Pancreas (tissue), 10 donors: Measurements from ENCODE around the gene DNASE1L1. TPM values are rescaled to one million over a fixed set of nuclear protein-coding genes. Genes with fewer than 3 reads are reported as not detected.
A peak's percentile ranks its signal among the peaks of the same experiment; 100 is the strongest.

Source experiments
- ATAC-seq, 4 donors: fragments of 200-7000 bp; cut with Tn5 transposase; one replicate each; pipeline versions ENCODE4 v1.8.0 to v1.9.1; 2020; ENCODE audit warnings: mild to moderate bottlenecking in 4 of 4, moderate library complexity in 4 of 4
- DNase-seq, 6 donors: peaks; one replicate each; pipeline ENCODE4 v3.0.0-alpha.2; 2020
- FAIRE-seq: peaks from 2 replicates; lab custom pipeline; 2012; peaks lifted over from hg19 to GRCh38; lab: Jason Lieb, UNC
- H3K27ac ChIP-seq, 4 donors: fragments of 200-600 bp; sonication (generic); 1 replicate in 3 of 4; 2 replicates in 1 of 4; pipeline versions ENCODE4 v1.5.0 to v1.8.0; 2020
- H3K27me3 ChIP-seq, 4 donors: fragments of 200-600 bp; one replicate each; pipeline ENCODE4 v1.8.0; 2021
- H3K36me3 ChIP-seq, 3 donors: fragments of 200-600 bp; sonication (generic) in 1 of 3; one replicate each; pipeline versions ENCODE4 v1.5.0 to v1.8.0; 2020 to 2021
- H3K4me1 ChIP-seq, 3 donors: fragments of 200-600 bp; one replicate each; pipeline ENCODE4 v1.8.0; 2021
- H3K4me3 ChIP-seq, 4 donors: fragments of 200-600 bp; sonication (generic) in 2 of 4; one replicate each; pipeline versions ENCODE4 v1.5.0 to v1.8.0; 2020 to 2021
- H3K9me3 ChIP-seq, 4 donors: fragments of 200-600 bp; one replicate each; pipeline ENCODE4 v1.8.0; 2021
- CTCF ChIP-seq, 4 donors: fragments of 200-600 bp; sonication (generic) in 3 of 4; IDR thresholded peaks; one replicate each; pipeline versions ENCODE4 v1.5.0 to v1.8.0; 2021; ENCODE audit warnings: antibody characterized with exemption in 4 of 4
- WGBS, 2 donors: extraction: QIAGEN DNeasy Blood & Tissue Kit; methylation state at CpG; one replicate each; pipeline ENCODE4 v1.1.7; 2013; 5-methylcytosine and 5-hydroxymethylcytosine counted together
- intact Hi-C, 3 donors: fragments of 100-400 bp; cut with DNase I; formaldehyde crosslinking; loops; one replicate each; pipeline versions ENCODE4 v1.11.1 to v1.14.2; 2022
- polyA plus RNA-seq, 2 donors: library from polyadenylated mRNA; stranded (reverse); fragments of 200-250 nt; gene quantifications; one replicate each; pipeline ENCODE4 v1.2.3, GENCODE V29; 2013
- total RNA-seq, 6 donors: library from RNA; stranded (reverse); fragmentation: NEBNext Ultra II Directional in 4 of 6; extraction: Animal tissue kit (Norgen Biotek cat#: 25700) in 4 of 6; gene quantifications; one replicate each; pipeline versions ENCODE4 v1.2.1 to v1.2.4, GENCODE V29; 2021 to 2023
- donor health status: healthy with polysubstance abuse.
- donor health status: DM: no; HTN: no; CAD: no; lungs with moderate emphysema.
- donor health status: DM: no; HTN: no; CAD: no.
- donor health status: control.
- donor health status: control.
- donor health status: Bipolar disorder and iron deficiency.
- donor health status: DM: yes; HTN: yes; CAD: no.
- donor health status: DM: no; HTN: no; CAD: no.
- donor health status: DM: no; HTN: no; CAD: no.
- donor health status: DM: yes; HTN: yes; CAD: no.

The DNASE1L1 gene
- total and polyA plus RNA-seq, 8 donors, result 5.1 to 16.5 (median 9.4) TPM

DNA sequence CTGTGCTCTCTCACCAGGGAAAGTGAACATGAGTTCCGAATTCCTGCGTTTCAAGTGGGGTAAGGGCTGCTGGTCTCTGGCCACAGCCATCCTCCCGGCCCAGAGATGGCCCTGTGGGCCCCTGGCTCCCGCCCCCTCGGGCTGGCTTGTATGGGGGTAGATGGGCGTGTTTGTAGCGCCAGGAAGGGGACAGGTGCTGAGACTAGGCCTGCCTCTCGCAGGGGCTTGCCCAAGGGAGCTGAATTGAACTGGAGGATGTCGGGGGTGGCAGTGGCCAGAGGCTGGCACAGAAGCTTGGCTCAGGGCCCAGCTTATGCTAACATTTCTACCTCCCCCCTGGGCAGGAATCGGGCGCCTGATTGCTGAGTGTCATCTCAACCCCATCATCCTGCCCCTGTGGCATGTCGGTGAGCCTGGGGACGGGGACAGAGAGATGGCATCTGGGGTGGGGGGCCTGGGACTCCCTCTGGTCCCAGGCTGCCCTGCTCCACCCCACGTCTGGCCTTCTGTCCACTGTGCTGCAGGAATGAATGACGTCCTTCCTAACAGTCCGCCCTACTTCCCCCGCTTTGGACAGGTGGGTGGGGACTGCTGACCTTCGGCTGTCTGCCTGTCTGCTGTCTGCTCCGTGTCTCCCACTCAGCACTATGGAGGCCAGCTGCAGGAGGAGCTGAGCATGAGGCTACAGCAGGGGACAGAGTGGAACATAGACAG, 10.8 kb upstream of the DNASE1L1 start:
- intact Hi-C loops, result no loop called here

GRCh38 chrX:154419189-154419588, 10.1 kb upstream of the DNASE1L1 start:
- FAIRE-seq, result no peak
- intact Hi-C loops, result no loop called here

More for the DNA sequence above, 10.8 kb upstream of the DNASE1L1 start:
- no peaks in the 10 kb centered on the region for H3K9me3 ChIP-seq
- no peak overlapping the region for H3K27ac ChIP-seq
- no peak for TF ChIP-seq CTCF (IDR thresholded peaks at IDR 0.05)
- H3K4me1 ChIP-seq, result no peaks in the 10 kb centered on the region
- ATAC-seq (peak in 3 of 4 donors; percentile 21 to 30 (median 27)), DNase-seq (no peak), FAIRE-seq (no peak)
- 59 to 67% methylated on average over 18 to 19 of the region's 19 CpGs for WGBS, 2 donors
- no peaks in the 10 kb centered on the region for H3K36me3 ChIP-seq
- no peak overlapping the region for H3K4me3 ChIP-seq
- no peaks in the 10 kb centered on the region for H3K27me3 ChIP-seq

GRCh38 chrX:154417157-154417556, 8.1 kb upstream of the DNASE1L1 start:
- 71 to 87% methylated on average over 7 of the region's 7 CpGs for WGBS, 2 donors
- TF ChIP-seq CTCF (IDR thresholded peaks at IDR 0.05), result no peak
- DNase-seq, result no peak
- H3K27ac ChIP-seq, result no peak overlapping the region
- ATAC-seq, result no peak
- H3K36me3 ChIP-seq, result no peaks in the 10 kb centered on the region
- no peak overlapping the region for H3K4me3 ChIP-seq
- intact Hi-C loops, result no loop called here
- FAIRE-seq, result no peak
- no peaks in the 10 kb centered on the region for H3K4me1 ChIP-seq
- no peaks in the 10 kb centered on the region for H3K27me3 ChIP-seq
- H3K9me3 ChIP-seq, result no peaks in the 10 kb centered on the region

More at GRCh38 chrX:154419189-154419588, 10.1 kb upstream of the DNASE1L1 start:
- Histone ChIP-seq H3K36me3 (no peaks in the 10 kb centered on the region), H3K27me3 (no peaks in the 10 kb centered on the region), H3K4me1 (no peaks in the 10 kb centered on the region), H3K9me3 (no peaks in the 10 kb centered on the region), H3K27ac (no peak overlapping the region), H3K4me3 (no peak overlapping the region)
- WGBS, 2 donors, result 80 to 92% methylated on average over 8 of the region's 8 CpGs
- DNase-seq, result no peak
- ATAC-seq, result no peak
- no peak for TF ChIP-seq CTCF (IDR thresholded peaks at IDR 0.05)

DNA sequence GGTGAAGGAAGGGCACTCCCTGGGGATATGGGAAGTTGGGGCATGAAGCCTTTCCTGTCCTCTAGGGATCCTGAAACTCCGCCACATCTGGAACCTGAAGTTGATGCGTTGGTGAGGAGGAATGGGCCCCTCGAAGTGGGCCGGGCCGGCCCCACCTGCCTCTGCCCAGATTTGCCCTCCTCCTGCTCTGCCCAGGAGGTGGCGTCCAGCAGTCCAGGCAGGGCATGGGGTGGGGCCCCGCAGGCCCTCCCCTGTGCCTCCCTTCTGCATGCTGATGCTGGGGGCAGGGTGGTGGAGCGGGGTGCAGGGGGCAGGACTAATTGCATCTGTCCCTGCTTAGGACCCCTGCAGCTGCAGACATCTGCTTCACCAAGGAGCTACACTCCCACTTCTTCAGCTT, 4.1 kb upstream of the DNASE1L1 start:
- intact Hi-C loops, result no loop called here
- no peak for DNase-seq
- WGBS, 2 donors, result 61 to 71% methylated on average over 8 of the region's 8 CpGs
- H3K4me3 ChIP-seq, result no peak overlapping the region
- H3K36me3 ChIP-seq, result no peaks in the 10 kb centered on the region
- FAIRE-seq, result no peak
- no peak overlapping the region for H3K27ac ChIP-seq
- no peaks in the 10 kb centered on the region for H3K9me3 ChIP-seq
- TF ChIP-seq CTCF (IDR thresholded peaks at IDR 0.05), result no peak
- no peaks in the 10 kb centered on the region for H3K27me3 ChIP-seq
- H3K4me1 ChIP-seq, result no peaks in the 10 kb centered on the region
- ATAC-seq, result no peak

- no peak for ATAC-seq
- no peak for DNase-seq
- Histone ChIP-seq H3K4me3 (peak overlapping the region in 3 of 4 donors; percentile 46 to 66 (median 46)), H3K27me3 (no peaks in the 10 kb centered on the region), H3K27ac (peak overlapping the region in 2 of 4 donors; percentile 76 to 84), H3K4me1 (no peaks in the 10 kb centered on the region), H3K9me3 (no peaks in the 10 kb centered on the region), H3K36me3 (no peaks in the 10 kb centered on the region)
- intact Hi-C loops, result no loop called here
- TF ChIP-seq CTCF (IDR thresholded peaks at IDR 0.05), result no peak
- WGBS, 2 donors, result 24 to 47% methylated on average over 4 of the region's 4 CpGs
- no peak for FAIRE-seq
Observed at GRCh38 chrX:154412468-154412867, 3.4 kb upstream of the DNASE1L1 start.
